Mesendoderm (in vitro differentiated cells): ENCODE data around the gene FHL2.

Source experiments
- DNase-seq: peaks from one replicate; pipeline ENCODE4 v3.0.0; 2013
- H2AK5ac ChIP-seq: 2 replicates; pipeline ENCODE4 v1.6.1; 2013; ENCODE audit warnings: low read length, inconsistent platforms
- H2BK120ac ChIP-seq: 2 replicates; pipeline ENCODE4 v1.6.1; 2013; ENCODE audit warnings: low read depth, mild to moderate bottlenecking, low read length, moderate library complexity, mixed read lengths
- H2BK15ac ChIP-seq: replicated peaks from 2 replicates; pipeline ENCODE4 v1.6.1; 2013; ENCODE audit warnings: low read depth, mild to moderate bottlenecking, moderate library complexity
- H2BK5ac ChIP-seq: 2 replicates; pipeline ENCODE4 v1.6.1; 2013; ENCODE audit warnings: low read length, inconsistent platforms
- H3K18ac ChIP-seq: 2 replicates; pipeline ENCODE4 v1.6.1; 2013; ENCODE audit warnings: mild to moderate bottlenecking, low read length, mixed read lengths
- H3K23ac ChIP-seq: one replicate; pipeline ENCODE4 v1.6.1; 2013; ENCODE audit warnings: low read length
- H3K27ac ChIP-seq: 2 replicates; pipeline ENCODE4 v1.5.1; 2013; ENCODE audit warnings: low read depth, mild to moderate bottlenecking, inconsistent platforms, low read length, moderate library complexity
- H3K27me3 ChIP-seq: 2 replicates; pipeline ENCODE4 v1.6.1; 2013; ENCODE audit warnings: low read length, control low read depth, mild to moderate bottlenecking, inconsistent platforms; ENCODE audit not compliant: insufficient read depth, poor library complexity
- H3K36me3 ChIP-seq: 2 replicates; pipeline ENCODE4 v1.6.1; 2013; ENCODE audit warnings: low read length, inconsistent platforms; ENCODE audit not compliant: control insufficient read depth, insufficient read depth
- H3K4ac ChIP-seq: one replicate; pipeline ENCODE4 v1.6.1; 2013; ENCODE audit warnings: low read depth, mild to moderate bottlenecking, low read length, moderate library complexity
- H3K4me1 ChIP-seq: 2 replicates; pipeline ENCODE4 v1.6.1; 2013; ENCODE audit warnings: low read depth, low read length, inconsistent platforms; ENCODE audit not compliant: control insufficient read depth
- H3K4me2 ChIP-seq: 2 replicates; pipeline ENCODE4 v1.6.1; 2013; ENCODE audit warnings: low read length
- H3K4me3 ChIP-seq: 2 replicates; pipeline ENCODE4 v1.5.1; 2013; ENCODE audit warnings: mild to moderate bottlenecking, low read length
- H3K56ac ChIP-seq: one replicate; pipeline ENCODE4 v1.6.1; 2013; ENCODE audit warnings: low read length
- H3K79me1 ChIP-seq: 2 replicates; pipeline ENCODE4 v1.6.1; 2013; ENCODE audit warnings: low read length, inconsistent platforms
- H3K79me2 ChIP-seq: 2 replicates; pipeline ENCODE4 v1.6.1; 2013; ENCODE audit warnings: mild to moderate bottlenecking, low read length; ENCODE audit not compliant: control insufficient read depth, insufficient read depth
- H3K9ac ChIP-seq: 2 replicates; pipeline ENCODE4 v1.6.1; 2013; ENCODE audit warnings: low read length, inconsistent platforms
- H4K5ac ChIP-seq: one replicate; pipeline ENCODE4 v1.6.1; 2013; ENCODE audit warnings: low read length
- H4K8ac ChIP-seq: one replicate; pipeline ENCODE4 v1.6.1; 2013; ENCODE audit warnings: low read depth, mild to moderate bottlenecking, control low read depth, low read length, moderate library complexity
- WGBS: extraction: QIAGEN DNeasy Blood & Tissue Kit; methylation state at CpG from one replicate; pipeline ENCODE4 v1.1.7; 2013; ENCODE audit warnings: low lambda C conversion rate, missing lambda C conversion rate; ENCODE audit not compliant: insufficient coverage; ENCODE audit errors: extremely low coverage; 5-methylcytosine and 5-hydroxymethylcytosine counted together

FHL2 gene

DNA sequence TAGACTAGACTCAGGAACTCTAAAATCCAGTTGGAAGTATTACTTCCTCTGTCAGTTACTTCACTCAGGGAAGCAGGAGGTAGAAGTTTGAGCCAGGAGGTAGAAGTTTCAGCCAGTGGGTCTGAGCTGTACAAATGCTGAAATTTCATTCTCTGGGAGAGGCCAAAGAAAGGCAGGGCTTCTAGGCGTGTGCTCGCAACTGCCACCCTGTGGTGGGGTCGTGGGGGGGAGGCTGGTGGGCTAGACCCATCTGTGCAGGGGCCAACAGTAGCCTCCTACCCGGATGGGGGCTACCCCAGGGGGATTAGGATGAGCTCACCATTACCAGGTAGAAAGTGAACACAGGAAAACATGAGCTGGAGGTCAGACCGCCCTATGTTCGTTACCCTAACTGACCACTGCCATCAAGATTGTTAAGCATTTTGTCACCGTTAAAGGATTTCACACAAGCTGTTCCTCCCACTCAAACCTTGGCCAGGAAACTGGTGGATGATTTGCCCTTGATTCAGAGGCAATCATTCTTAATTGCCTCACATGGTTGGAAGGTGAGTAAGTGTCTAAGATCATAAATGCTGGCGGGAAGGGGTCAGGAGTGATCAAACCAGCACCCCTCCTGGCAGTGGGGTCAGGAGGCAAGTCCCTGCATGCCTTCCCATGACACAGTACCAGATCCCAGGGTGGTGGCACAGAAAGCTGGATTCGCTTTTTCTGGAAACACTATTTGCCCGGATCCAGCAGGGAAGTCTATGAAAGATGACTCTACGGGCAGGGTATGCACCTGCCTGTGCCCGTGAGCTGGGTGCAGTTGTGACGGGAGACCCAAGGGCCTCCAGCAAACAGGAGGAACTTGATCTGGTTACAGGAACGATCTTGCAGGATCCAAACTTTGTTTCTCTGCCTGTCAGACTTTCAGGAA is 5.2 kb upstream of the FHL2 start:
- Histone ChIP-seq H3K27ac (no peak overlapping the region), H4K5ac (no peak overlapping the region), H3K27me3 (no peaks in the 10 kb centered on the region), H3K23ac (no peak overlapping the region), H2AK5ac (no peak overlapping the region), H2BK120ac (no peak overlapping the region), H3K4ac (no peak overlapping the region), H3K4me1 (no peaks in the 10 kb centered on the region), H4K8ac (no peak overlapping the region), H3K4me2 (no peak overlapping the region), H2BK15ac (no peak overlapping the region), H3K36me3 (no peaks in the 10 kb centered on the region), H3K9ac (no peak overlapping the region), H3K79me1 (no peaks in the 10 kb centered on the region), H3K18ac (no peak overlapping the region), H3K79me2 (no peaks in the 10 kb centered on the region), H2BK5ac (no peak overlapping the region), H3K4me3 (no peak overlapping the region), H3K56ac (no peak overlapping the region)
- no CpG with 5 or more reads among the region's 14 CpGs for WGBS
- DNase-seq, result peak; percentile 37

- Histone ChIP-seq H3K23ac (no peak overlapping the region), H2AK5ac (no peak overlapping the region), H3K79me2 (no peaks in the 10 kb centered on the region), H3K18ac (no peak overlapping the region), H4K8ac (no peak overlapping the region), H3K4ac (no peak overlapping the region), H2BK5ac (no peak overlapping the region), H3K27me3 (no peaks in the 10 kb centered on the region), H2BK120ac (no peak overlapping the region), H3K36me3 (no peaks in the 10 kb centered on the region), H2BK15ac (no peak overlapping the region), H4K5ac (no peak overlapping the region), H3K56ac (no peak overlapping the region), H3K79me1 (no peaks in the 10 kb centered on the region), H3K4me3 (no peak overlapping the region), H3K27ac (no peak overlapping the region), H3K4me2 (no peak overlapping the region), H3K4me1 (no peaks in the 10 kb centered on the region), H3K9ac (no peak overlapping the region)
- whole genome bisulfite sequencing, result no CpG with 5 or more reads among the region's 8 CpGs
- peak; percentile 33 for DNase-seq
Observed at GRCh38 chr2:105403241-105403782, 4.5 kb upstream of the FHL2 start.

GRCh38 chr2:105402809-105403208 is 4.0 kb upstream of the FHL2 start:
- Histone ChIP-seq H3K4me2 (no peak overlapping the region), H2AK5ac (no peak overlapping the region), H2BK120ac (no peak overlapping the region), H3K79me2 (no peaks in the 10 kb centered on the region), H4K5ac (no peak overlapping the region), H3K4me3 (no peak overlapping the region), H3K4me1 (no peaks in the 10 kb centered on the region), H3K79me1 (no peaks in the 10 kb centered on the region), H2BK15ac (no peak overlapping the region), H4K8ac (no peak overlapping the region), H3K18ac (no peak overlapping the region), H3K27ac (no peak overlapping the region), H2BK5ac (no peak overlapping the region), H3K56ac (no peak overlapping the region), H3K27me3 (no peaks in the 10 kb centered on the region), H3K23ac (no peak overlapping the region), H3K9ac (no peak overlapping the region), H3K4ac (no peak overlapping the region), H3K36me3 (no peaks in the 10 kb centered on the region)
- WGBS, result no CpG with 5 or more reads among the region's 2 CpGs
- no peak for DNase-seq

DNA sequence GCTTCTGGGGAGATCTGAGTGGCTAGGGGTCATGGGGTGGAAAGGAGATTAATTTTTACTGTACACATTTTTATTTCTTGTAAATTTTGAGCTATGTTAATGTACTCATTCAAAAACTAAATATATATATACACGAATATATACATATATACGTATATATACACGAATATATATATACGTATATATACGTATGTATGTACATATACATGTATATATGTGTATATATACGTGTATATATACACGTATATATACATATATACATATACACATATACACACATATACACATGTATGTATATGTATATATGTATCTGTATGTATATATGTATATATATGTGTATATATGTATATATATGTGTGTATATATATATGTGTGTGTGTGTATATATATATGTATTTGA is 3.0 kb upstream of the FHL2 start:
- no peak overlapping the region for H3K4me2 ChIP-seq

GRCh38 chr2:105400138-105400540 is 1.3 kb upstream of the FHL2 start:
- no peak overlapping the region for H3K4me3 ChIP-seq
- no peak overlapping the region for H3K4ac ChIP-seq
- H3K79me2 ChIP-seq, result peaks cover 12% of the 10 kb centered on the region
- no peak overlapping the region for H3K18ac ChIP-seq
- H2BK120ac ChIP-seq, result no peak overlapping the region
- no peaks in the 10 kb centered on the region for H3K36me3 ChIP-seq
- H4K8ac ChIP-seq, result no peak overlapping the region
- H3K56ac ChIP-seq, result no peak overlapping the region
- H3K9ac ChIP-seq, result no peak overlapping the region
- H4K5ac ChIP-seq, result no peak overlapping the region
- H2BK5ac ChIP-seq, result no peak overlapping the region
- H3K27ac ChIP-seq, result no peak overlapping the region
- no peak overlapping the region for H3K4me2 ChIP-seq
- H3K23ac ChIP-seq, result no peak overlapping the region
- no peak overlapping the region for H2BK15ac ChIP-seq
- H3K4me1 ChIP-seq, result peaks cover 1% of the 10 kb centered on the region
- WGBS, result no CpG with 5 or more reads among the region's 7 CpGs
- DNase-seq, result no peak
- H2AK5ac ChIP-seq, result no peak overlapping the region
- H3K79me1 ChIP-seq, result peaks cover 7% of the 10 kb centered on the region
- no peaks in the 10 kb centered on the region for H3K27me3 ChIP-seq

More for the DNA sequence above, 3.0 kb upstream of the FHL2 start:
- no peak for DNase-seq
- Histone ChIP-seq H3K79me1 (no peaks in the 10 kb centered on the region), H3K9ac (no peak overlapping the region), H3K23ac (no peak overlapping the region), H3K56ac (no peak overlapping the region), H3K27me3 (no peaks in the 10 kb centered on the region), H3K27ac (no peak overlapping the region), H3K4ac (no peak overlapping the region), H3K18ac (no peak overlapping the region), H2BK120ac (no peak overlapping the region), H2BK5ac (no peak overlapping the region), H4K8ac (no peak overlapping the region), H3K79me2 (peaks cover 2% of the 10 kb centered on the region), H2BK15ac (no peak overlapping the region), H4K5ac (no peak overlapping the region), H3K4me1 (peaks cover 1% of the 10 kb centered on the region), H2AK5ac (no peak overlapping the region), H3K36me3 (no peaks in the 10 kb centered on the region), H3K4me3 (no peak overlapping the region)
- WGBS, result 100% methylated on average over 3 of the region's 7 CpGs
